HG02623 (cell line): ENCODE data around the gene GGT1.
"Not testable (repeated sequence)": the region's sequence is repeated elsewhere in the genome, so short reads cannot be mapped to it uniquely, and the experiment has no call there.

ENCODE experiments used
- ATAC-seq: cut with Tn5 transposase; IDR thresholded peaks from one replicate; pipeline ENCODE4 v1.9.1; 2021; ENCODE audit warnings: moderate library complexity; ENCODE audit not compliant: unreplicated experiment

GGT1 gene

DNA sequence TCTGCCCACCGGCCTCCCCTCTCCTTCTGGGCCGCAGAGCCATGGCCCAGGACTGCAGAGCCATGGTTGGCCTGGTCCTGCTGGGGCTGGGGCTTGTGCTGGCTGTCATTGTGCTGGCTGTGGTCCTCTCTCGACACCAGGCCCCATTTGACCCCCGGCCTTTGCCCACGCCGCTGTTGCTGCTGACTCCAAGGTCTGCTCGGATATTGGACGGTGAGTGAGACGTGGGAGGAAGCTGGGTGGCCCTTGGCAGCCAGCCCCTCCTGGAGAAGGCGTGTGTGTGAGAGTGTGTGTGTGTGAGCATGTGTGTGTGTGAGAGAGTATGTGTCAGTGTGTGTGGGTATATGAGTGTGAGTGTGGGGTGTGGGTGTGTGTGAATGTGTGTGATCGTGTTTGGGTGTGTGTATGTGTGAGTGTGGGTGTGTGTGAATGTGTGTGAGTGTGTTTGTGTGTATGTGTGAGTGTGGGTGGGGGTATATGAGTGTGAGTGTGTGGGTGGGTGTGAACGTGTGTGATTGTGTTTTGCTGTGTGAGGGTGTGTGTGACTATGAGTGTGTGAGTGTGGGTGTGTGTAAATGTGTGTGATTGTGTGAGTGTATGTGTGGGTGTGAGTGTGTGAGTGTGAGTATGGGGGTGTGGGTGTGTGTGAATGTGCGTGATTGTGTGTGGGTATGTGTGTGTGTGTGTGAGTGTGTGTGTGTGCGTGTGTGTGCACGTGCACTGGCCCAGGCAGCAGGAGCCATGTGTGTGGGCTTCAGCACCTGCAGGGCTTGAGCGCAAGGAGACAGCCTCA, 30.4 kb downstream of the GGT1 start:
- not testable (repeated sequence) for ATAC-seq

GRCh38 chr22:24634776-24635389, 31.9 kb downstream of the GGT1 start:
- not testable (repeated sequence) for ATAC-seq

DNA sequence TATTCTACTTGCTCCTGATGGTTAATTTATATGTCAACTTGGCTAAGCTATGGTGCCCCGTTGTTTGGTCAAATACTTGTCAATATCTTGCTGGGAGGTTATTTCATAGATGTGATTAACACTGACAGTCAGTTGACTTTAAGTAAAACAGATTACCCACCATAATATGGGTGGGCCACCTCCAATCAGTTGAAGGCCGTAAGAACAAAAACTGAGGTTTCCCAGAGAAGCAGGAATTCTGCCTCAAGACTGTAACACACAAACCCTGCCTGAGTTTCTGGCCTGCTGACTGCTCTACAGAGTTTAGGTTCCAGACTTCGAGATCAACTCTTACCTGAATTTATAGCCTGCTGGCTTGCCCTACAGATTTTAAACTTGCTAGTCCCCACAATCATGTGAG, 33.5 kb downstream of the GGT1 start:
- not testable (repeated sequence) for ATAC-seq

GRCh38 chr22:24642307-24642706, 39.3 kb downstream of the GGT1 start:
- not testable (repeated sequence) for ATAC-seq

DNA sequence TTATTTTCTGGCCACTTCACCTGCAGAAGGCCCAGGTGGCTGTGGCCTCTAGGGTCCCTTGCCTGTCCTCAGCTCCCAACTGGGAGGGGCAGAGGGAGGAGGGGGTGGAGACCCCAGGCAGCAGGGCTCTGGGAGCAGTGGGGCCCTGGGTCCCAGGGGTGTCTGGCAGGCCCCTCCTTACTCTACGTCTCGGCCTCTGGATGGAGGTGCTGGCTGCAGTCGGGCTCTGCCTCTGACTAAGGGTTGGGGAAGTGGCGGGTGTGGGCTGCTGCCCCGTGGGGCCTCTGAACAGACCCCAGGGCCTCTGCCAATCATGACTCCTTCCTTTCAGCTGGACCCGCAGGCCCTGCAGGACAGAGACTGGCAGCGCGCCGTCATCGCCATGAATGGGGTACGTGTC, 41.4 kb downstream of the GGT1 start:
- ATAC-seq = not testable (repeated sequence)

DNA sequence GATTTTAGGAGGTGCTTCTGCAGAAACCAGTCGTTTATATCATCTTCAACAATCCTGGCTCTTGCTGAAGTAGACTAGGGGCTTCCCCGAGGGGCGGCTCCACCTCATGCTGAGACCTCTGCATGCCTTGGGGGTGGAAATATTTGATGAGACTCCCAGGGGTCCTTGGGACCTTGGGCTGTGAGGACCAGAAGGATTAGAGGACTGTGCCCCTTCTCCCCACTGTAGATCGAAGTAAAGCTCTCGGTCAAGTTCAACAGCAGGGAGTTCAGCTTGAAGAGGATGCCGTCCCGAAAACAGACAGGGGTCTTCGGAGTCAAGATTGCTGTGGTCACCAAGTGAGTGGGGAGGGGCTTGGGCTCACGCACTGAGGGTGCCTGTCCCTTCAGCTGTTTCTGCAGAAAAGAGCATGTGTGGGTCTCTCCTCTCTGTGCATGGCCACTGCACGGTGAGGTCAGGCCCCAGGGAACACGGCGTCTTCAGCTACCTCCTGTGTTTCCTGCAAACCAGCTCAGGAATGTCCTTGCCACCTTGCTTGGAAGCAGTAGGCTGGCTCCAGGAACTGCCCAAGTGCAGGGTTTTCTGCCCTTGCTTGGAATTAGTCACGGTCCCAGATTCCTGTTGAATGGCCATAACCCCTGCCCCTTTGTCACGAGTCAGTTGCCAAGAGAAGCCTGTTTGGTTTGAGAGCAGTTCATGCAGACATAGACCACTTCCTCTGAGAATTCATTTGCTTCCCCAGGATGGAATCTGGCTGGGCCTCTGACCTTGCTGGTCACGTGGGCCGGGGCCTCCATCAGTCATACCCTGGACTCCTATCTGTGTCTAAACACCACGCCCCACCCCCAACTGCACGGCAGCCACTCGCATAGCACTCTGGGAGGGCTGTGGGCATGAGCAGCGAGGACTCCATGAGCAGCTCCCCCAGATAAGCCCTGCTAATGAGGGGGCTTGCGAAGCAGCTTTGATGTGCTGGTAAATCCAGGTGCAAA, 42.7 kb downstream of the GGT1 start:
- not testable (repeated sequence) for ATAC-seq

DNA sequence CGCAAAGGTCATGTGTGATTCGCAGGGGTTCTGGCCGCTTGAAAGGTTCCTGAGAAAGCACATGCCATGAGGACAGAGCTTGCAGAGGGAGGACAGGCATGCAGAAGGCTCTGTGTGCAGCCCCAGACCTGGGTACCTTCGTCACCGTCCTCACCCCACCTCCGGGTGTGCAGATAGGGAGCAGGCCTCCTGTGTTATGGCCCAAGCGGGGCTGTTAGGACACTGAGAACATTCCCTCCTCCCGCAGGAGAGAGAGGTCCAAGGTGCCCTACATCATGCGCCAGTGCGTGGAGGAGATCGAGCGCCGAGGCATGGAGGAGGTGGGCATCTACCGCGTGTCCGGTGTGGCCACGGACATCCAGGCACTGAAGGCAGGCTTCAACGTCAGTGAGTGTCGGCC, 43.8 kb downstream of the GGT1 start:
- ATAC-seq = not testable (repeated sequence)

- not testable (repeated sequence) for ATAC-seq
Observed at GRCh38 chr22:24649371-24649770, 46.4 kb downstream of the GGT1 start.

DNA sequence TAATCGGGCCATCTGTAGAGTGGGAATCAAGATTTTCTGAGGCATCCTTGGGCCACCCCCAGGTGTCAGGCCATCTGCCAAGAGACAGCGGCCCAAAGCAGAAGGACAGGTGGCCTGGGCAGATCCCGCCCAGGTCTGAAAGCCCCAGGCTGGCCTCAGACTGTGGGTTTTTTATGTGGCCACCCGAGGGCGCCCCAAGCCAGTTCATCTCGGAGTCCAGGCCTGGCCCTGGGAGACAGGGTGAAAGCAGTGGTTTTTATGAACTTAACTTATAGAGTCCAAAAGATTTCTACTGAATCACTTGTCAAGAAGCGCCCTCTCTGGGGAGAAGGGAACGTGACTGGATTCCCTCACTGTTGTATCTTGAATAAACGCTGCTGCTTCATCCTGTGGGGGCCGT, 47.9 kb downstream of the GGT1 start:
- not testable (repeated sequence) for ATAC-seq

GRCh38 chr22:24665395-24665794, 62.4 kb downstream of the GGT1 start:
- ATAC-seq = not testable (repeated sequence)

DNA sequence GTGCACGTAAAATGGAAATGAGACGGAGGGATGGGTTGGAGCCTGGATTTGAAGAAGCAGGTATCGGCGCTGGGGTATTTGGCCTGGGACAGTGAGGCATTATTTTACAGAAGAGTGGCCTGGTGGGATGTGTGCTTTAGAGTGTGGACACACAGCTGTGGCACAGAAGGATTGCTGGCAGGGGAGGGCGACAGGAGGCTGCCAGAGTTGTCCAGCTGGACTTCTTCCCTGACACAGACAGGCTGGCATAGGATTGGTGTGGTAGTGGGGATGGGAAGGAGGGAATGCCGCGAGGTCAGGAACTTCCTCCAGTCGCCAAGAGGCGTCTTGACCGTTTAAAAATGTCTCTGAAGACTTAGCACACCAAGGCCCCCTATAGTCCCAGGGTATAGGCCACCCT, 64.9 kb downstream of the GGT1 start:
- not testable (repeated sequence) for ATAC-seq

DNA sequence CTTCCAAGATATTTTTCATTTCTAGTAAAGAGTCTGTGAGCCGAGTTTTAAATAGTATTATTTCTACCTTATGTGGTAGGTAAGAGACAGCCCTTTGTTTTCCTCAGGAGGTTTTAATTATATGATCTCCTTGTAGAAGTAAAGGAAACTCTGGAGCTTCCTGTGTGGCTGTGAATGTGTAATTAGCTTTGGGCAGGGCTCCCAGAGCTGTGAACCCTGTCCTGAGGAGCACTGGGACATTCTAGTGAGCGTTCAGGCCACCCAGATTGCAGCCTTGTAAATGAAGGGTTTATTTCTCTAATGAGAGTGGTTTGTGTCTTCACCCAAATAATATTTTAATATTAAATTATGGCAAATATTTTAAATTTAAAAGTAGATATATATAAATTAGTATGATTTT, 69.5 kb downstream of the GGT1 start:
- not testable (repeated sequence) for ATAC-seq
